ENCODE results near the gene TXNDC12. TPM values are rescaled to one million over a fixed set of nuclear protein-coding genes. Genes with fewer than 3 reads are reported as not detected.

The TXNDC12 gene
- total RNA-seq, 1 experiment from 2014 or later, result 80.9 TPM

DNA sequence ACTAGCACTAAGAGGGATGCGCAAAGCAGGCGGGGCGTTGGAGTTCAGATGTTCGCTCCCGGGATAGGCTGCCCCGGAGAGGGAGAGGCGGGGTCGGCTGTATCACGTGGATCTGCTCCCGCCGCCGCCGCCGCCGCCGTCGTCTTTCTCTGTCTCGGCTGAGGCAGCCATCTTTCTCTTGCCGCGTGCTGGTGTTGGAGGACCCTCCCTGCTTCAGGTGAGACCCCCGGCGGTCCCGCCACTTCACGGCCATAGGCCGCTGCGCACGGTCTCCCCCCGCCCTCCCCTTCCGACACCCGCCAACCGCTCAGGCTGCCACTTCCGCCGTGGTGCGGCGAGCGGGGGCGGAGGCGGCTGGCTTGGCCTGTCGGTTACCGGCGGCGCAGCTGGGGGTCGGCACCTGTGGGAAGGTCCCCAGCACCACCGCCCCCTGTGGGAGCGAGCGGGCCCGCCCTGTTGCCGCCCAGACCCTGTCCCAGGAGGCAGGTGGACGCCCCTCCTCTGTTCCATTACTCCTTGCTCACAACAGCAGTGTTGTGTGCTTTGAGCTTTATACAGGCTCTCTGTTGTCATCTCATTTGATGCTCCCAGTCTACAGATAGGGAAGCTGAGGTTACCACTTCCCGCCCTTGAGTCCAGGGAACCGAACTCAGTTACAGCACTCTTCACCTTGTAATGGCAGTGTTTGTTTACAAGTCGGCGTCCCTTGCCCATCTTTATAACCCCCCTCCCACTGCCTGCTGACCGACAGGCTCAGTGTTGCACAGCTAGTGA lies 1.4 kb upstream of the TXNDC12 start, which contains the start of gene BTF3L4 (continued):
- TF ChIP-seq CTCF (IDR thresholded peaks at IDR 0.05) (no peak), HMGXB4 (CRISPR knock-in tag; IDR thresholded peaks at IDR 0.05) (0 out of 2 replicates have a peak, but pooled peaks have one; percentile 38), GABPB1 (CRISPR knock-in tag; IDR thresholded peaks at IDR 0.05) (0 out of 2 replicates have a peak, but pooled peaks have one; percentile 23), FOXP1 (CRISPR knock-in tag; IDR thresholded peaks at IDR 0.05; ENCODE audit: borderline replicate concordance) (peak; percentile 90; the same call in 1 of the 2 replicates), NR2C2 (CRISPR knock-in tag; IDR thresholded peaks at IDR 0.05) (no peak), CBFB (CRISPR knock-in tag; IDR thresholded peaks at IDR 0.05; ENCODE audit: low read depth) (peak; percentile 83; the same call in 1 of the 2 replicates), ZBTB21 (CRISPR knock-in tag; IDR thresholded peaks at IDR 0.05; ENCODE audit: borderline replicate concordance) (peak; percentile 80), MYBL2 (CRISPR knock-in tag; IDR thresholded peaks at IDR 0.05) (peak; percentile 91; the same call in 1 of the 2 replicates), ZNF512 (CRISPR knock-in tag; IDR thresholded peaks at IDR 0.05; ENCODE audit: borderline replicate concordance) (no peak), JAZF1 (CRISPR knock-in tag; IDR thresholded peaks at IDR 0.05) (no peak), GTF2I (CRISPR knock-in tag; conservative IDR thresholded peaks at IDR 0.05) (peak; percentile 47; the same call in 1 of the 2 replicates), ZNF423 (CRISPR knock-in tag; IDR thresholded peaks at IDR 0.05) (no peak), AFF4 (CRISPR knock-in tag; IDR thresholded peaks at IDR 0.05; ENCODE audit: borderline replicate concordance) (no peak; the same call in 1 of the 2 replicates), RORB (CRISPR knock-in tag; IDR thresholded peaks at IDR 0.05) (no peak), ZNF532 (CRISPR knock-in tag; IDR thresholded peaks at IDR 0.05; ENCODE audit: borderline replicate concordance) (no peak)
- TF ChIP-seq, protein P1, sequence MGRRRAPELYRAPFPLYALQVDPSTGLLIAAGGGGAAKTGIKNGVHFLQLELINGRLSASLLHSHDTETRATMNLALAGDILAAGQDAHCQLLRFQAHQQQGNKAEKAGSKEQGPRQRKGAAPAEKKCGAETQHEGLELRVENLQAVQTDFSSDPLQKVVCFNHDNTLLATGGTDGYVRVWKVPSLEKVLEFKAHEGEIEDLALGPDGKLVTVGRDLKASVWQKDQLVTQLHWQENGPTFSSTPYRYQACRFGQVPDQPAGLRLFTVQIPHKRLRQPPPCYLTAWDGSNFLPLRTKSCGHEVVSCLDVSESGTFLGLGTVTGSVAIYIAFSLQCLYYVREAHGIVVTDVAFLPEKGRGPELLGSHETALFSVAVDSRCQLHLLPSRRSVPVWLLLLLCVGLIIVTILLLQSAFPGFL (CRISPR knock-in tag; IDR thresholded peaks at IDR 0.05; ENCODE audit: borderline replicate concordance), result 0 out of 2 replicates have a peak, but pooled peaks have one; percentile 23
- TF ChIP-seq, protein P2, sequence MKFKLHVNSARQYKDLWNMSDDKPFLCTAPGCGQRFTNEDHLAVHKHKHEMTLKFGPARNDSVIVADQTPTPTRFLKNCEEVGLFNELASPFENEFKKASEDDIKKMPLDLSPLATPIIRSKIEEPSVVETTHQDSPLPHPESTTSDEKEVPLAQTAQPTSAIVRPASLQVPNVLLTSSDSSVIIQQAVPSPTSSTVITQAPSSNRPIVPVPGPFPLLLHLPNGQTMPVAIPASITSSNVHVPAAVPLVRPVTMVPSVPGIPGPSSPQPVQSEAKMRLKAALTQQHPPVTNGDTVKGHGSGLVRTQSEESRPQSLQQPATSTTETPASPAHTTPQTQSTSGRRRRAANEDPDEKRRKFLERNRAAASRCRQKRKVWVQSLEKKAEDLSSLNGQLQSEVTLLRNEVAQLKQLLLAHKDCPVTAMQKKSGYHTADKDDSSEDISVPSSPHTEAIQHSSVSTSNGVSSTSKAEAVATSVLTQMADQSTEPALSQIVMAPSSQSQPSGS (CRISPR knock-in tag; IDR thresholded peaks at IDR 0.05; ENCODE audit: borderline replicate concordance, low read depth), result no peak
- TF ChIP-seq, protein P3, sequence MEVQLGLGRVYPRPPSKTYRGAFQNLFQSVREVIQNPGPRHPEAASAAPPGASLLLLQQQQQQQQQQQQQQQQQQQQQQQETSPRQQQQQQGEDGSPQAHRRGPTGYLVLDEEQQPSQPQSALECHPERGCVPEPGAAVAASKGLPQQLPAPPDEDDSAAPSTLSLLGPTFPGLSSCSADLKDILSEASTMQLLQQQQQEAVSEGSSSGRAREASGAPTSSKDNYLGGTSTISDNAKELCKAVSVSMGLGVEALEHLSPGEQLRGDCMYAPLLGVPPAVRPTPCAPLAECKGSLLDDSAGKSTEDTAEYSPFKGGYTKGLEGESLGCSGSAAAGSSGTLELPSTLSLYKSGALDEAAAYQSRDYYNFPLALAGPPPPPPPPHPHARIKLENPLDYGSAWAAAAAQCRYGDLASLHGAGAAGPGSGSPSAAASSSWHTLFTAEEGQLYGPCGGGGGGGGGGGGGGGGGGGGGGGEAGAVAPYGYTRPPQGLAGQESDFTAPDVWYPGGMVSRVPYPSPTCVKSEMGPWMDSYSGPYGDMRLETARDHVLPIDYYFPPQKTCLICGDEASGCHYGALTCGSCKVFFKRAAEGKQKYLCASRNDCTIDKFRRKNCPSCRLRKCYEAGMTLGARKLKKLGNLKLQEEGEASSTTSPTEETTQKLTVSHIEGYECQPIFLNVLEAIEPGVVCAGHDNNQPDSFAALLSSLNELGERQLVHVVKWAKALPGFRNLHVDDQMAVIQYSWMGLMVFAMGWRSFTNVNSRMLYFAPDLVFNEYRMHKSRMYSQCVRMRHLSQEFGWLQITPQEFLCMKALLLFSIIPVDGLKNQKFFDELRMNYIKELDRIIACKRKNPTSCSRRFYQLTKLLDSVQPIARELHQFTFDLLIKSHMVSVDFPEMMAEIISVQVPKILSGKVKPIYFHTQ (CRISPR knock-in tag; IDR thresholded peaks at IDR 0.05), result no peak

Data from WTC11 (cell line).